GM12892 (cell line): ENCODE data around the gene ARHGAP22.

Source experiments
- POLR2A ChIP-seq: IDR thresholded peaks from 2 replicates; pipeline ENCODE4 v1.6.1; 2011; ENCODE audit warnings: low read depth, low read length, control low read depth
- POLR2AphosphoS5 ChIP-seq: IDR thresholded peaks from 2 replicates; pipeline ENCODE4 v1.6.1; 2011; ENCODE audit warnings: low read depth, low read length, control low read depth
- TAF1 ChIP-seq: IDR thresholded peaks from 2 replicates; pipeline ENCODE4 v1.6.1; 2011; ENCODE audit warnings: low read depth, mild to moderate bottlenecking, control low read depth, low read length, borderline replicate concordance

DNA sequence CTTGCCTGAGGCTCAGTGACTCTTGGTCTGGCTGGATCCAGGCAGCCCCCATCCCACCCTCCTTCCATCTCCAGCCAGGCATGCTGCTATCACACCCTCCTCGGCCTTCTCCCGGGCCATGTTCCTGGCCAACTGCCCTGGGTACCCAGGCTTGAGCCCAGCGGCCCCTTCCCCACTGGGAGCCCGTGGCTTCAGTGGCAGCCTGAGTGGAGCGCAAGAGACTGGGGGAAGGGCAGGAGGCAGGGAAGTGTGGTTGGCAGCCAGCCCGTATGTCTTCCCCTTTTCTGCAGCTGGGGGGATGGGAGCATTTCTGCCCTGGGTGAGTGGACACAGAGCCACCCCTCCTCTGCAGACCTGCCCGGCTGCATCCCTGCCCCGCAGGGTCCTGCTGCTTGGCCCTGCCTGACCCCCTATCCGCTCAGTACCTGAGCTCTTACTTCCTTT is 148.5 kb downstream of the ARHGAP22 start:
- no peak for TF ChIP-seq POLR2AphosphoS5
- TF ChIP-seq POLR2A, result no peak
- TF ChIP-seq TAF1, result no peak
